Measurements from ENCODE around the gene LARGE2. TPM values are rescaled to one million over a fixed set of nuclear protein-coding genes. Genes with fewer than 3 reads are reported as not detected.
A peak's percentile ranks its signal among the peaks of the same experiment; 100 is the strongest.

The LARGE2 gene
- total RNA-seq, 1 donor from 2014 or later: not detected

DNA sequence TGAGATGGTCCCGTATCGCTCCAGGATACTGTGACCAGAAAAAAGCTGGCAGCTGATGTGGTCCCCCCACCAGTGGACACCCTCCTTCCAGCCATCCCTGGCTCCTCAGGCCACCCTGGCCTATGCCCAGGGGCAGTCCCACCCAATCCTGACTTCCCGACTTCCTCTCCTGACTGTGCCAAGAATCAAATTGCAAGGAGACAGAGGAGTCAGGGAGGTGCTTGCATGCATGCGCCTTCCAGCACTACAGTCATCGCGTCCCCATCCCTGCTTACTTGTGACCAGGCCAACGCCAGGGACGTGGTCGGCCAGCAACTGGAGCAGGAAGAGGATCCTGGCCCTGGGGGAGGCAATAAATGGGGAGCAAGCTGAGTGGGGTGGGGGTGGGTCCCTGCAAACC lies 11.8 kb upstream of the LARGE2 start:
- Histone ChIP-seq H3K4me3 (ENCODE audit: low read length in 3 of 3) (no peak overlapping the region), H3K36me3 (ENCODE audit: control insufficient read depth in 3 of 3, insufficient read depth in 3 of 3, low read length in 3 of 3) (peaks cover 39 to 47% (median 44%) of the 10 kb centered on the region in 3 donors), H3K27me3 (ENCODE audit: control insufficient read depth in 3 of 3, insufficient read depth in 3 of 3, low read length in 3 of 3) (no peaks in the 10 kb centered on the region), H3K4me1 (ENCODE audit: control insufficient read depth in 3 of 3, insufficient read depth in 3 of 3, low read length in 3 of 3) (peaks cover 0 to 4% (median 3%) of the 10 kb centered on the region in 3 donors), H3K9me3 (ENCODE audit: control insufficient read depth in 3 of 3, low read length in 3 of 3) (no peaks in the 10 kb centered on the region), H3K27ac (ENCODE audit: low read depth, low read length) (no peak overlapping the region), H3K9ac (ENCODE audit: low read depth in 1 of 3, low read length in 3 of 3) (no peak overlapping the region)

DNA sequence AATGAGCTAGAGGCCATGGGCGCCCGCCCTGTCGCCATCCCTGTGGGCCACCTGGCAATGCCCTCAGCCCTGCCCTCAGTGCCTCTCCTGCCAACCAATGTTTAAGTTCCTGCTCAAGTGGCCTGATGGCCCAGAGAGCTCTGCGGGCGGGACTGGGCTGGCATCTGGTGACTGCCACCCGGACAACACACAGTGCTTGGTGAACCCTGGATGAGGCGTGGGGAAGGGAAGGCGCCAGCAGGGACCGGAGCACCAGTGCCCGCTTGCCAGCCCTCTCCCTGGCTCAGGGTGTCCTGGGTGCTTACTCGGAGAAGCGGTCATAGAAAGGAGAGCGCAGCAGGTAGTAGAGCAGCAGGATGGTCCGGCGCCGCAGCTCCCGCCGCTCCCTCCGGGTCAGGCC lies 8.9 kb upstream of the LARGE2 start:
- no peak overlapping the region for H3K9ac ChIP-seq (ENCODE audit: low read depth in 1 of 3, low read length in 3 of 3)
- H3K27me3 ChIP-seq (ENCODE audit: control insufficient read depth in 3 of 3, insufficient read depth in 3 of 3, low read length in 3 of 3): no peaks in the 10 kb centered on the region
- peaks cover 17 to 24% (median 18%) of the 10 kb centered on the region in 3 donors for H3K4me1 ChIP-seq (ENCODE audit: control insufficient read depth in 3 of 3, insufficient read depth in 3 of 3, low read length in 3 of 3)
- no peak overlapping the region for H3K27ac ChIP-seq (ENCODE audit: low read depth, low read length)
- H3K9me3 ChIP-seq (ENCODE audit: control insufficient read depth in 3 of 3, low read length in 3 of 3): no peaks in the 10 kb centered on the region
- H3K36me3 ChIP-seq (ENCODE audit: control insufficient read depth in 3 of 3, insufficient read depth in 3 of 3, low read length in 3 of 3): peaks cover 45 to 48% (median 47%) of the 10 kb centered on the region in 3 donors
- H3K4me3 ChIP-seq (ENCODE audit: low read length in 3 of 3): no peak overlapping the region

DNA sequence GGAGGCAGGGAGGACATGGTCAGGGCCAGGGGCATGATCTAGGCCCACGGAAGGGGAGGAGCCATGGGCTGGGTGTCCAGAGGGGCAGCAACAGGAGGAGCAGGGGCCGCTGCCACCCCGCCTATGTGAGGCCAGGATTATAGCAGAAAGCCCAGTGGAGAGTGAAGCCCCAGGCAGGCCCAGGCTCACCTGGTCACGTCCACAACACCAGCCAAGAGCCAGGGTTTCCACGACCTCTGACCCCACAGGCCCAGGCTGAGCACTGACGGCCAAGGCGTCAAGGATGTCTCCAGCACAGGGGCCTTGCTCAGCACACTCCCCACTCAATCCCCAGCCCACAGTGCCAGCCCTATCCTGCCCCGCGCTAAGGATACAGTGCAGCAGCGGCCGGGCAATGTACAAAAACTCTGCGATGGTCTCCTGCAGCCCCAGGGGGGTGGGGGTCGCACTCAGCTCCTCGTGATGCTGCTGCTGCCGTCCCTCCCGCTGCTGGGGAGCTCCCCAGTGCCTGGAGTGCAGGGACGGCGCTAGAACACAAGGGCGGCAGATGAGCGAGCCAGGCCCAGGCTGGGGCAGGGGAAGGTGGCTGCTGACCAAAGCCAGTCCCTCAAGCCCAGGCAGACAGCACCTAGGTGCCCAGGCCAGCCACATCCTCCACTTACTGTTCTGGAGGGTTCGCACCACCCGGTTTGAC lies 8.4 kb upstream of the LARGE2 start:
- peaks cover 18 to 29% (median 18%) of the 10 kb centered on the region in 3 donors for H3K4me1 ChIP-seq (ENCODE audit: control insufficient read depth in 3 of 3, insufficient read depth in 3 of 3, low read length in 3 of 3)
- H3K4me3 ChIP-seq (ENCODE audit: low read length in 3 of 3): no peak overlapping the region
- H3K27me3 ChIP-seq (ENCODE audit: control insufficient read depth in 3 of 3, insufficient read depth in 3 of 3, low read length in 3 of 3): no peaks in the 10 kb centered on the region
- no peak overlapping the region for H3K9ac ChIP-seq (ENCODE audit: low read depth in 1 of 3, low read length in 3 of 3)
- peaks cover 45 to 48% (median 45%) of the 10 kb centered on the region in 3 donors for H3K36me3 ChIP-seq (ENCODE audit: control insufficient read depth in 3 of 3, insufficient read depth in 3 of 3, low read length in 3 of 3)
- H3K27ac ChIP-seq (ENCODE audit: low read depth, low read length): no peak overlapping the region
- H3K9me3 ChIP-seq (ENCODE audit: control insufficient read depth in 3 of 3, low read length in 3 of 3): no peaks in the 10 kb centered on the region

DNA sequence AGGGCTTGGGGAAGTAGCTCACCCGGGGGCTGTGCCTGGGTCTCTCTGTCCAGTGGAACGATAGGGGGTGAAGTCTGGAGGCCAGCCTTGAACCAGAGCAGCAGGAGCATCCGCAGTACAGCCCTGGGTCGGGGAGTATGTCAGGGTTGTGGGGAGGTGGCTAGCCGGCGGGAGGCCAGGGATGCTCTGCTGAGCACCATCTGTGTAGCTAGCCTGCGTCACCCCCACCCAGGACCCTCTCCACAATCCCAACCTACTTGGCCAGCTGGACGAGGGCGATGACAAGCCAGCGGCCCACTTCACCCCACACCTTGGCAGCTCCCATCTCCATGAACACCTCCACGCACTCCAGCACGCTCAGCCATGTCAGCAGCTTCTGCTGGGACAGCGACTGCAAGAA lies 7.0 kb upstream of the LARGE2 start:
- Histone ChIP-seq H3K9me3 (ENCODE audit: control insufficient read depth in 3 of 3, low read length in 3 of 3) (no peaks in the 10 kb centered on the region), H3K4me3 (ENCODE audit: low read length in 3 of 3) (no peak overlapping the region), H3K27me3 (ENCODE audit: control insufficient read depth in 3 of 3, insufficient read depth in 3 of 3, low read length in 3 of 3) (no peaks in the 10 kb centered on the region), H3K36me3 (ENCODE audit: control insufficient read depth in 3 of 3, insufficient read depth in 3 of 3, low read length in 3 of 3) (peaks cover 36 to 42% (median 40%) of the 10 kb centered on the region in 3 donors), H3K9ac (ENCODE audit: low read depth in 1 of 3, low read length in 3 of 3) (no peak overlapping the region), H3K27ac (ENCODE audit: low read depth, low read length) (no peak overlapping the region), H3K4me1 (ENCODE audit: control insufficient read depth in 3 of 3, insufficient read depth in 3 of 3, low read length in 3 of 3) (peaks cover 21 to 31% (median 24%) of the 10 kb centered on the region in 3 donors)

DNA sequence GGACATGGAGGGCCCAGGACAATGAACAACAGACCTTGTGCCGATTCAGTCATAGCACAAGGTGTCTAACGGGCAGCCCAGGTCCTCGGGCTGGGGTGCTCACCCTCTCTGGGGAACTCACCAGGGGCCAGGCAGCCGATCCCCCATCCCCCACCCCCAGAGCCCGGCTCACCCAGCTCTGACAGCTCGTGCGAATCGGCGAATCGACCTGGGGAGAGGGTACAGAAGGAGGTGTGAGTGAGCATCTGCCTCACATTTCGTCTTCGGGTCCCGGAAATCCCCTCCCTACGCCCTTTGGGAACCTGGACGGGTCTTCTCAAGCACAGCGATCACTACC lies 5.2 kb upstream of the LARGE2 start:
- Histone ChIP-seq H3K27ac (ENCODE audit: low read depth, low read length) (peak overlapping the region; percentile 93), H3K9ac (ENCODE audit: low read depth in 1 of 3, low read length in 3 of 3) (peak overlapping the region; percentile 89 to 97 (median 96)), H3K4me1 (ENCODE audit: control insufficient read depth in 3 of 3, insufficient read depth in 3 of 3, low read length in 3 of 3) (peaks cover 24 to 31% (median 25%) of the 10 kb centered on the region in 3 donors), H3K36me3 (ENCODE audit: control insufficient read depth in 3 of 3, insufficient read depth in 3 of 3, low read length in 3 of 3) (peaks cover 27 to 32% (median 30%) of the 10 kb centered on the region in 3 donors), H3K27me3 (ENCODE audit: control insufficient read depth in 3 of 3, insufficient read depth in 3 of 3, low read length in 3 of 3) (peaks cover 0 to 8% (median 4%) of the 10 kb centered on the region in 3 donors), H3K4me3 (ENCODE audit: low read length in 3 of 3) (peak overlapping the region; percentile 88 to 99 (median 97)), H3K9me3 (ENCODE audit: control insufficient read depth in 3 of 3, low read length in 3 of 3) (no peaks in the 10 kb centered on the region)

DNA sequence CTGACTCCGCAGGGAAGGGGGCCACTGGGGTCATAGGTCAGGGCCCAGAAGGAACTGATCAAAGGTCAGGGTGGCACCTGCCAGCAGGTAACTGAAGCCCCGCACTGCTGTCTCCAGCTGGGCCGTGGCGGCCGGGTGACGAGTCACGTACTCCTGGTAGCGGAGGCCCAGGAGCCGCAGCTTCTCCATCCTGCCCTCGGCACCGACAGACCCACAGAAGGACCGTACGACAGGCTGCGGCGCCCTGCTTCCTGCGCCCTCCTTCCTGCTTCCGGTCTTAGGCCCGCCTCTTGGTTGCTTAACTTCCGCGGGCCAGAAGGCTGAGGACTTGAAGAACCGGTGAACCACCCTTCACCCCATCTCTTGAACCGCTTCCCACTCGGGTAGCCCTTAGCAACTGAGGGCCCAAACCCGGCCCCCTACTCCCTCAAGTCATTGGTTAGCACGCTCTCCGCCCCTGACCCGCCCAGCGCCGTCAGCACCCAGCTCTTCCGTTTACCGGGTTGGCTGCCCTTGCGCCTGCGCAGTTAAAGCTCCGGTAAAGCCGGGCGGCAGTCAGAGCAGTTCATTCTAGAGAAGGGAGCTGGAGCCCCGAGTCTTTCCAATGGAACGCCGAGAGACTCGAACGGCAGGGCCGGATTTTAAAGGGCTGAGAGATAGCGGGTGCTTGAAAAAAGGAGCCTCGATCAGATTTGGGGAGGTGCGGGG lies 4.7 kb upstream of the LARGE2 start, which contains the start of gene PEX16:
Gene PEX16, minus strand, starts transcription at position 255 of the 708 bp plus-strand sequence. Its CDS starts 66 bp downstream, at position 189.
- Histone ChIP-seq H3K36me3 (ENCODE audit: control insufficient read depth in 3 of 3, insufficient read depth in 3 of 3, low read length in 3 of 3) (peaks cover 27 to 32% (median 29%) of the 10 kb centered on the region in 3 donors), H3K9ac (ENCODE audit: low read depth in 1 of 3, low read length in 3 of 3) (peak within 1 kb of the TSS; percentile 89 to 97 (median 96)), H3K9me3 (ENCODE audit: control insufficient read depth in 3 of 3, low read length in 3 of 3) (no peaks in the 10 kb centered on the region), H3K4me3 (ENCODE audit: low read length in 3 of 3) (peak within 1 kb of the TSS; percentile 88 to 99 (median 97)), H3K4me1 (ENCODE audit: control insufficient read depth in 3 of 3, insufficient read depth in 3 of 3, low read length in 3 of 3) (peaks cover 24 to 31% (median 25%) of the 10 kb centered on the region in 3 donors), H3K27ac (ENCODE audit: low read depth, low read length) (peak within 1 kb of the TSS; percentile 93), H3K27me3 (ENCODE audit: control insufficient read depth in 3 of 3, insufficient read depth in 3 of 3, low read length in 3 of 3) (peaks cover 4 to 8% (median 8%) of the 10 kb centered on the region in 3 donors)

DNA sequence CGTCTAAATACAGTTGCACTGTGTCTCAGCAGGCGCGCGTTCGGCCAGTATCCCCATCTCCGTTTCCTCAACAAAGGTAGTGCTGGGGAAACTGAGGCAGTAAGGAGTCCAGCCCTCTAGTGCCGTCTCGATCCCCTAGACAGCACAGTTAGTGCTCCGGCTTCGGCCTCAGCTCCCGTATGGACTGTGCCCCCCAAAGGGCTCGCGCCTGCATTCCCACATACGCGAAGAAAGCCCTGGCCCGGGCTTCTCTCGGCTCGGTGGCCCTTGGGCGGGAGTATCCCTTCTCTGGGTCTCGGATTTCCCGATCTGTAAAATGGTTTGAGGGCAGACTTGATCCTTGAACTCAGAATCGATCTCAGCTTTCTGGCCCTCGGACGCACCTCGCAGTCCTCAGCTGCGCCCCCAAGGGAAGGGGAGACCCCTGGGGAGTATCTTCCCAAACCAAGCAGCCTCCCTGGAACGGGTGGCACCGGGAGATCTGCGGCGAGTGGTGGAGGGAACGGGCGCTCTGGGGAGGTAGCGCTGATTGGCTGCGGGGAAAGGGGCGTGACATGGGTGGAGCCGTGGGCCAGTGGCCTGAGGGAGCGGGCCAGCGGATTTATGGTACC lies 4.0 kb upstream of the LARGE2 start:
- Histone ChIP-seq H3K27ac (ENCODE audit: low read depth, low read length) (peak overlapping the region; percentile 93), H3K9me3 (ENCODE audit: control insufficient read depth in 3 of 3, low read length in 3 of 3) (no peaks in the 10 kb centered on the region), H3K36me3 (ENCODE audit: control insufficient read depth in 3 of 3, insufficient read depth in 3 of 3, low read length in 3 of 3) (peaks cover 21 to 27% (median 24%) of the 10 kb centered on the region in 3 donors), H3K9ac (ENCODE audit: low read depth in 1 of 3, low read length in 3 of 3) (peak overlapping the region; percentile 89 to 97 (median 96)), H3K27me3 (ENCODE audit: control insufficient read depth in 3 of 3, insufficient read depth in 3 of 3, low read length in 3 of 3) (peaks cover 10 to 15% (median 11%) of the 10 kb centered on the region in 3 donors), H3K4me1 (ENCODE audit: control insufficient read depth in 3 of 3, insufficient read depth in 3 of 3, low read length in 3 of 3) (peaks cover 28 to 35% (median 29%) of the 10 kb centered on the region in 3 donors), H3K4me3 (ENCODE audit: low read length in 3 of 3) (peak overlapping the region; percentile 88 to 99 (median 97))

DNA sequence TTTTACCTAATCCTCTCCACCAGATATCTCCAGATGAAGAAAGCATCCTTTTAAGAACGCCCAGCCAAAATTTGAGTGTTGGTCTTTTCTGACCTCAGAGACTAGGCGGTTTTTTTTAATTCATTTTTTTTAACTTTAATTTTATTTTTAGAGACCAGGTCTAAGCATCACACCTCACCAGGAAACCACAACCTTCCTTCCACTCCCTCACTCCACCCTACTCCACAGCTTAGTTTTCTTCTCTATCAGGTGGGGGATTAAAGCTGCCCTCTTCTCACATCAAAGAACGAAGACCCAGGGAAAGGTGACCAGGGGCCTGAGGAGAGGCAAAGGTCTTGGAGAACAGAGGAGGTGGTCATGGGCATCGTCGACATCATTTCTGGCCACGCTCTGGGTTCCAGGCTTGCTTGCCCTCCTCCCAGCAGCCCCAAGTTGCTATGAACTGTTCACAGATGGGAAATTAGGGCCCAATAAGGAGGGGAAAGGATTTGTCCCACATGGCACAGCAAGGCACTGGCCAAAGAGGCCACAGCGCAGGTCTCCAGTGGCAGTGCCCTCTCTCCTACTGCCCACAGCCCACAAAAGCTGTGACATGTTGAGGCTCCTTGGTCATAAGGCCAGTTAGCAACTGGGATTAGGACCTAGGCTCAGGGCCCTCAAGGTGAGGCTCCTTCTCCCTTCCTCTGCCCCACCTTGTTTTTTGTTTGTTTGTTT lies 3.3 kb upstream of the LARGE2 start:
- Histone ChIP-seq H3K27ac (ENCODE audit: low read depth, low read length) (peak overlapping the region; percentile 93), H3K4me3 (ENCODE audit: low read length in 3 of 3) (peak overlapping the region; percentile 88 to 99 (median 97)), H3K9ac (ENCODE audit: low read depth in 1 of 3, low read length in 3 of 3) (peak overlapping the region in 2 of 3 donors; percentile 89 to 96), H3K36me3 (ENCODE audit: control insufficient read depth in 3 of 3, insufficient read depth in 3 of 3, low read length in 3 of 3) (peaks cover 14 to 20% (median 19%) of the 10 kb centered on the region in 3 donors), H3K9me3 (ENCODE audit: control insufficient read depth in 3 of 3, low read length in 3 of 3) (no peaks in the 10 kb centered on the region), H3K27me3 (ENCODE audit: control insufficient read depth in 3 of 3, insufficient read depth in 3 of 3, low read length in 3 of 3) (peaks cover 14 to 16% (median 15%) of the 10 kb centered on the region in 3 donors), H3K4me1 (ENCODE audit: control insufficient read depth in 3 of 3, insufficient read depth in 3 of 3, low read length in 3 of 3) (peaks cover 28 to 35% (median 29%) of the 10 kb centered on the region in 3 donors)

DNA sequence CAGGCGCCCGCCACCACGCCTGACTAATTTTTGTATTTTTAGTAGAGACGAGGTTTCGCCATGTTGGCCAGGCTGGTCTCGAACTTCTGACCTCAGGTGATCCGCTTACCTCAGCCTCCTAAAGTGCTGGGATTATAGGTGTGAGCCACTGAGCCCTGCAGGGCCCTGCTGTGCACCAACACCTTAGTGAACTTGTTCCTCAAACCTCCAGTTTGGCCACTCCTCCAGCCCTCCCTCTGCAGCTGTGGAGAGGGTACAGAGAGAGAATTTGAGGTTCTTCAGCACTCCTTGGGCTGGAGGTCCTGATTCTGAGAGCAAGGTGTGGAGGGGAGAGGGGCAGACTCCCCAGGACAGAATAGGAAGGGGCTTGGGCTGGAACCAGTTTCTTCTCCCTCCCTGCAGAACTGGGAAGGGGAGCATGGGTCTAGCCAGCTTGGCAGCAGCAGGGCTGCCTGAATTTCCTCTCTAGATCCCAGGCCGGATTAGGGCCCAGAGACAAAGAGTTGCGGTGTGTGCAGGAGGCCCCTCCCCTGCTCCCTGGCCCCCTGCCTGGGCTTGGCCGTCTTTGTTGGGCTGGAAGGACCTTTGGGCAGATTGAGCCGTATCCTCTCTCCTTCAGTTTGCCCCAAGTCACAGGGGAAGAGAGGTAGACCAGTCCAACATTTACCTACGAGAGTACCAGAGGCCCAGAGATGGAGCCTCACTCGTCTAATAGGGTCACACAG lies 2.5 kb upstream of the LARGE2 start:
- Histone ChIP-seq H3K27me3 (ENCODE audit: control insufficient read depth in 3 of 3, insufficient read depth in 3 of 3, low read length in 3 of 3) (peaks cover 20 to 23% (median 22%) of the 10 kb centered on the region in 3 donors), H3K9me3 (ENCODE audit: control insufficient read depth in 3 of 3, low read length in 3 of 3) (no peaks in the 10 kb centered on the region), H3K9ac (ENCODE audit: low read depth in 1 of 3, low read length in 3 of 3) (no peak overlapping the region), H3K4me3 (ENCODE audit: low read length in 3 of 3) (no peak overlapping the region), H3K27ac (ENCODE audit: low read depth, low read length) (no peak overlapping the region), H3K4me1 (ENCODE audit: control insufficient read depth in 3 of 3, insufficient read depth in 3 of 3, low read length in 3 of 3) (peaks cover 28 to 35% (median 29%) of the 10 kb centered on the region in 3 donors), H3K36me3 (ENCODE audit: control insufficient read depth in 3 of 3, insufficient read depth in 3 of 3, low read length in 3 of 3) (peaks cover 6 to 12% (median 10%) of the 10 kb centered on the region in 3 donors)

All from skeletal muscle tissue (tissue), 4 donors.